Measurements from ENCODE around the gene VWA3B. TPM values are rescaled to one million over a fixed set of nuclear protein-coding genes. Genes with fewer than 3 reads are reported as not detected.

The VWA3B gene
- total RNA-seq, 1 donor from 2014 or later = not detected

DNA sequence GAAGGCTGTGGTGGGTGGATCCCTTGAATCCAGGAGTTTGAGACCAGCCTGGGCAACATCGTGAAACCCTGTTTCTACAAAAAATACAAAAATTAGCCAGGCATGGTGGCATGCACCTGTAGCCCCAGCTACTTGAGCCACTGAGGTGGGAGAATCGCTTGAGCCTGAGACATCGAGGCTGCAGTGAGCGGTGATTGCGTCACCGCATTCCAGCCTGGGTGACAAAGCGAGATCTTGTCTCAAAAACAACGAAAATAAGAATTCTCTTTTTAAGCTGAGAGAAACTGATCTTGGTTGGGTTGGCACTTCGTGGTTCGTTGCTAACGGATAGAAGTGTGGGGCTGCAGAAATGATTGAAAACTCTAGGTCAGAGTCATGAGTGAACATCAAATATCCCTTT is 150.0 kb downstream of the VWA3B start:
- DNase-seq (ENCODE audit: low spot score in 2 of 2, unreplicated experiment in 2 of 2) = no peak
- no peak overlapping the region for H3K27ac Mint-ChIP-seq
- TF ChIP-seq, protein P1, sequence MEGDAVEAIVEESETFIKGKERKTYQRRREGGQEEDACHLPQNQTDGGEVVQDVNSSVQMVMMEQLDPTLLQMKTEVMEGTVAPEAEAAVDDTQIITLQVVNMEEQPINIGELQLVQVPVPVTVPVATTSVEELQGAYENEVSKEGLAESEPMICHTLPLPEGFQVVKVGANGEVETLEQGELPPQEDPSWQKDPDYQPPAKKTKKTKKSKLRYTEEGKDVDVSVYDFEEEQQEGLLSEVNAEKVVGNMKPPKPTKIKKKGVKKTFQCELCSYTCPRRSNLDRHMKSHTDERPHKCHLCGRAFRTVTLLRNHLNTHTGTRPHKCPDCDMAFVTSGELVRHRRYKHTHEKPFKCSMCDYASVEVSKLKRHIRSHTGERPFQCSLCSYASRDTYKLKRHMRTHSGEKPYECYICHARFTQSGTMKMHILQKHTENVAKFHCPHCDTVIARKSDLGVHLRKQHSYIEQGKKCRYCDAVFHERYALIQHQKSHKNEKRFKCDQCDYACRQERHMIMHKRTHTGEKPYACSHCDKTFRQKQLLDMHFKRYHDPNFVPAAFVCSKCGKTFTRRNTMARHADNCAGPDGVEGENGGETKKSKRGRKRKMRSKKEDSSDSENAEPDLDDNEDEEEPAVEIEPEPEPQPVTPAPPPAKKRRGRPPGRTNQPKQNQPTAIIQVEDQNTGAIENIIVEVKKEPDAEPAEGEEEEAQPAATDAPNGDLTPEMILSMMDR (IDR thresholded peaks at IDR 0.05; ENCODE audit: unreplicated experiment) = no peak
- no peaks in the 10 kb centered on the region for H3K36me3 Mint-ChIP-seq
- no peak overlapping the region for H3K4me3 Mint-ChIP-seq
- peaks cover 4% of the 10 kb centered on the region for H3K4me1 Mint-ChIP-seq
- no peaks in the 10 kb centered on the region for H3K9me3 Mint-ChIP-seq
- no peaks in the 10 kb centered on the region for H3K27me3 Mint-ChIP-seq (ENCODE audit: low read depth)

DNA sequence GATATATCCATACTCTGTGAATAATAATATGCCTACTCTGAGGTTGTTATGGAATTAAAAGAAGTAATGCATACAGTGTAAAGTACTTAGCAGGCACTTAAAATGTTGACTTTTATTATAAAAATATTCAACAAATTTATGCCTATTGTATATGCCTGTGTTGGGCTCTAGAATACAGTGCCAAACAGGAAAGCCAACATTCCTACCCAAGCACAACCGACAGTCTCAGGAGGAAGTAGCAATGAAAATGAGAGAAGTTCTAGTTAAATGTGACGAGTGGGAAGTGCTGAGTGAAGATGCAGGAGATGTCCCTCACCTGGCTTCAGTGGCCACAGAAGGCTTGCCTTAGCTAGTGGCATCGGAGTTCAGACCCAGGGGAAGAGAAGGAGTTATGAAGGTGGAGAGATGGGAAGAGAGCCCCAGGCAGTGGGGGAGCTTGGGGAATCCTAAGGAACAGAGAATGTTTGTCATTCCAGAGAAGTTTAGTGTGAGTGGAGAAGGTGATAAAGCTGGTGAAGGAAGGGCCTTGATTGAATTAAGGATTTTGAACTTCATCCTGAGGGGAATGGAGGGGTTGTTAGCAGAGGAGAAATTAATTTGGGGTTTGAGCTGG is 153.9 kb downstream of the VWA3B start:
- Mint-ChIP-seq H3K4me3 (no peak overlapping the region), H3K4me1 (peaks cover 4% of the 10 kb centered on the region)

DNA sequence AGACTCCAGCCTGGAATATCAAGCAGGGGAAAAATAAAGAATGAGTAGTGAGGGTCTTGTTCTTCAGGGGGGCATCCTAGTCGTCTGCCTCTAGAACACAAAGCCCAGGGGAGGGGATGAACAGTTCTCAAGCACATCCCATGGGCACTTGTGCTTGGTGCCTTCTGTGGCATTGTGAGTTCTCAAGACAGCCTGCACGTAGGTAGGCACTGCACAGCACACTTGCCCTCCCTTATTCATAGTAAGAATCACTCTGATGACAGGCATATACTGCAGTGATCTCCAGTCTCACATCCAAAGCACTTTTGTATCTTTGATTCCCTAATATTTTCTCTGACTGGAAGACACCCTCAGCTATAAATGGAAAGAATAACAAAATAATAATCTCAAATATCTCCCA is 154.6 kb downstream of the VWA3B start:
- DNase-seq (ENCODE audit: low spot score in 2 of 2, unreplicated experiment in 2 of 2) = no peak
- H3K4me1 Mint-ChIP-seq = peaks cover 4% of the 10 kb centered on the region
- no peak overlapping the region for H3K4me3 Mint-ChIP-seq
- H3K9me3 Mint-ChIP-seq = peaks cover 3% of the 10 kb centered on the region
- TF ChIP-seq, protein P1 (IDR thresholded peaks at IDR 0.05; ENCODE audit: unreplicated experiment) = no peak
- no peaks in the 10 kb centered on the region for H3K36me3 Mint-ChIP-seq
- no peaks in the 10 kb centered on the region for H3K27me3 Mint-ChIP-seq (ENCODE audit: low read depth)
- H3K27ac Mint-ChIP-seq = no peak overlapping the region

More for the DNA sequence above, 153.9 kb downstream of the VWA3B start:
- H3K27ac Mint-ChIP-seq = peak overlapping the region; percentile 10
- H3K36me3 Mint-ChIP-seq = no peaks in the 10 kb centered on the region
- DNase-seq (ENCODE audit: low spot score in 2 of 2, unreplicated experiment in 2 of 2) = no peak
- peaks cover 3% of the 10 kb centered on the region for H3K9me3 Mint-ChIP-seq
- TF ChIP-seq, protein P1 (IDR thresholded peaks at IDR 0.05; ENCODE audit: unreplicated experiment) = no peak
- no peaks in the 10 kb centered on the region for H3K27me3 Mint-ChIP-seq (ENCODE audit: low read depth)

DNA sequence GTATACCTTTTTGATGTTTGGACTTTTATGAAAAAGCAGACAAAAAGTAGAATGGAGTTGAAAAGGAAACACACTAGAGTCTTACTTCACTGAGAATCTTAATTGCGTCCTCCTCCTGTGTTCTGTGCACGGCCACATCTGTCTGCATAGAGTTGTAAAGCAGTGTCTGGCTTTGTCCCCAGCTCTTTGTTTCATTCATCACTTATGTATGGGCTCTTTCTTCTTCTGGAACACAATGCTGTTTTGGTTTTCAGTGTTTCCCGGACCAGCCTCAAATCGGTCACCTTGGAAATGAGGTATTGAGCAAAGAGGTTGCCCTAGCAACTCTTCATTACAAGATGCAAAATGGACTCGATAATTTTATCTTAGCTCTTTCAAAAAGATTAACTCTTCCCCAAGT is 155.0 kb downstream of the VWA3B start:
- no peak for DNase-seq (ENCODE audit: low spot score in 2 of 2, unreplicated experiment in 2 of 2)
- TF ChIP-seq, protein P1 (IDR thresholded peaks at IDR 0.05; ENCODE audit: unreplicated experiment) = no peak
- Mint-ChIP-seq H3K9me3 (peaks cover 6% of the 10 kb centered on the region), H3K4me3 (no peak overlapping the region), H3K4me1 (peaks cover 4% of the 10 kb centered on the region), H3K27me3 (ENCODE audit: low read depth) (no peaks in the 10 kb centered on the region), H3K36me3 (no peaks in the 10 kb centered on the region), H3K27ac (no peak overlapping the region)

DNA sequence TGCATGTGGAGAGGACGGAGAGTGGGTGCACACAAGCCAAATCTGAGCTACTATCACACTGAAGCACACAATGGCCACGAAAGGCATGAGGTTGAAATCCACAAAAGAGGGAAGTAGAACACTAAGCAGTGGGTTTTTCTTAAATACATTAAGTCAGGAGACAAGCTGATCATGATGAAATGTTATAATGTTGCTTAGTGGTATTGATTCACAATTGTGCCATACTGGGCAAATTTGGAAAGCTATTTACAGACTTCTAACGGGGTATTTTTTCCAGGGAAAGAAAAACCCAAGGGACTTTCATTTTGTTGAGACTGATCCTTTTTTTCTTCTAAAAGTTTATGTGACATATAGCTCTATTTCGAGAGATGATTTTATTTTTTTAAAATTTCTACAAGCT is 158.5 kb downstream of the VWA3B start:
- no peaks in the 10 kb centered on the region for H3K36me3 Mint-ChIP-seq
- H3K4me3 Mint-ChIP-seq = no peak overlapping the region
- H3K9me3 Mint-ChIP-seq = peaks cover 30% of the 10 kb centered on the region
- TF ChIP-seq, protein P1 (IDR thresholded peaks at IDR 0.05; ENCODE audit: unreplicated experiment) = no peak
- H3K27me3 Mint-ChIP-seq (ENCODE audit: low read depth) = no peaks in the 10 kb centered on the region
- H3K27ac Mint-ChIP-seq = no peak overlapping the region
- peaks cover 4% of the 10 kb centered on the region for H3K4me1 Mint-ChIP-seq
- DNase-seq (ENCODE audit: low spot score in 2 of 2, unreplicated experiment in 2 of 2) = no peak

DNA sequence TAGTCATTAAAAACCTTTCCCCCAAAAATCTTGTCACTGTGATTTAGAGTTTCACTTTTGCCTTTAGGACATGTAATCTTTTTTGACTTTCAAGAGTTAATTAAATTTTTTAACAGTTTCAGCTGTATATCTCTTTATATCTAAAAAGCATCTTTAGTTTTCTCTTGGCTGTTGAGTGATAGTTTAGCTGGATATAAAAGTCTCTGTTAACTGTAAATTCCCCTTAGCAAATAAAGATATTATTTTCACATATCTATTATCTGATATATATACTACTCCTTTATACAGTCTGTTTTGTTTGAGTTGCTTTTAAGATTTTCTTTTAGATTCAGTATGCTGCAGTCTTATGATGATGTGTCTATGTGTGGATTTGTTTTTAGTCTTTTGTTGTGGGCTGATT is 160.4 kb downstream of the VWA3B start:
- DNase-seq (ENCODE audit: low spot score in 2 of 2, unreplicated experiment in 2 of 2) = no peak
- no peak overlapping the region for H3K27ac Mint-ChIP-seq
- peaks cover 30% of the 10 kb centered on the region for H3K9me3 Mint-ChIP-seq
- no peaks in the 10 kb centered on the region for H3K27me3 Mint-ChIP-seq (ENCODE audit: low read depth)
- no peaks in the 10 kb centered on the region for H3K36me3 Mint-ChIP-seq
- H3K4me1 Mint-ChIP-seq = no peaks in the 10 kb centered on the region
- TF ChIP-seq, protein P1 (IDR thresholded peaks at IDR 0.05; ENCODE audit: unreplicated experiment) = no peak
- no peak overlapping the region for H3K4me3 Mint-ChIP-seq
